GM15510 (cell line): Measurements from ENCODE around the gene CLEC3A.

Source experiments
- POLR2A ChIP-seq: IDR thresholded peaks from 3 replicates; pipeline ENCODE4 v1.6.1; 2011; ENCODE audit warnings: borderline replicate concordance; ENCODE audit not compliant: insufficient read length; ENCODE audit errors: extremely low read depth

CLEC3A gene, protein sequence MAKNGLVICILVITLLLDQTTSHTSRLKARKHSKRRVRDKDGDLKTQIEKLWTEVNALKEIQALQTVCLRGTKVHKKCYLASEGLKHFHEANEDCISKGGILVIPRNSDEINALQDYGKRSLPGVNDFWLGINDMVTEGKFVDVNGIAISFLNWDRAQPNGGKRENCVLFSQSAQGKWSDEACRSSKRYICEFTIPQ

DNA sequence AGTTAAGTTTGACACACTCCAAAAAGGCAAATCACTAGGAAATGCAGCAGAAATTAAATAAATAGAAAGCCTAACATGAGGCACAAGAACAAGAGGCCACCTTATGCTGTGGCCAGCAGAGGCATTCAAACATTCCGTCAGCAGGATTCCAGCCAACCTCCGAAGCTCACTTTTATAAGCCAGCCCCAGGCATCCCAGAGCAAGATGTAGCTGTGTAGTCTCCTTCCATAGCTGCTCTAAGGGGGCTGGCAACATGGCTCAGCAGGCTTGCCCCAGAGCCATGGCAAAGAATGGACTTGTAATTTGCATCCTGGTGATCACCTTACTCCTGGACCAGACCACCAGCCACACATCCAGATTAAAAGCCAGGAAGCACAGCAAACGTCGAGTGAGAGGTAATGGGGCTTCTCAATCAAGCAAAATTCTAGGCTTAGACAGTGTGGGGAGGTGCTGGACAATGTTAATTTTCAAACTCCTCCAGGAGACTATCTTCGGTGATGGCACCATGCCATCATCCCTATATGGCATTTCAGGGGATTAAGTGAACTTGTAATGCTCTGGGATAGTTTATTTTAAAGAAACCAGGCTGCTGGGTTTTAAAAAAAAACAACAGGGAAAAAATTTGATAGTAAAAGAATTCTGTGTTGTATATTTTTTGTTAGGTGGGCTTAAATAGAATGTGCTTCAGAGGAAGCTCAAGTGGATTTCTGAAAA is at the start of gene CLEC3A:
TSS of gene CLEC3A (plus strand) at position 202 of the 714 bp plus-strand sequence. CDS start at position 281, 79 bp downstream.
- no peak for TF ChIP-seq POLR2A

DNA sequence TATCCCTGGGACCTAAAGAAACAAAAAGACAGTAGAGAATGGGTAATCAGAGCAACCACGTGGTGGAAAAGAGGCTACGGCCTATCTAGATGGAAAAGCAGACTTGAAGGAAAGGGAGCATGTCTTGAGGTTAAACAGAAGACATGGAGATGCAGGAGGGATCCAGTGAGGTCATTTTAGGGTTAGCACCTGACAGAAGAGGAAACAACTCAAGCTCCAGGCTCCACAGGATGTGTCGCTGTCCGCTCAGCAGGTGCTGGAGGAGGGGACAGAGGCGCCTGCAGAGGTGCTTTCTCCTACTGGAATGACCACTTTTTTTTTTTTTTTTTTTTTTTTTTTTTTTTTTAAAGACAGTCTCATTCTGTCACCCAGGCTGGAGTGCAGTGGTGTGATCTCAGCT is 47.5 kb upstream of the CLEC3A start:
- no peak for TF ChIP-seq POLR2A

DNA sequence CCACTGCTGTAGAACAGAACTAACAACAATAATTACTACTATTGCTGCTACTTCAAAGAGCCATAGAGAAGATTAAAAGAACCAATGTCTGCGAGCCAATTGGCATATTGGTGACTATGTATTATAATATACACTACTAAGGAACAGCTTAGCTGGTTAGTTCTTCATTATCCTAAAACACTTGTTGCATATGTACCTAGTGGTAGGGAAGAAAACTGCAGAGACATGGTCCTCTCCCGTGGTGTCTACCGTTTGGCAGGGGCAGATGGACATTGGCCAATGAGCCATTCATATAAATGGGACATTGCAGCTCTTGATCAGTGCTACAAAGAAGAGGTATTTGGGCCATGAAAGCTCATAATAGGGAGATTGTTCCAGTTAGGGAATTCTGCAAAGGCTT is 46.4 kb upstream of the CLEC3A start:
- TF ChIP-seq POLR2A: no peak

DNA sequence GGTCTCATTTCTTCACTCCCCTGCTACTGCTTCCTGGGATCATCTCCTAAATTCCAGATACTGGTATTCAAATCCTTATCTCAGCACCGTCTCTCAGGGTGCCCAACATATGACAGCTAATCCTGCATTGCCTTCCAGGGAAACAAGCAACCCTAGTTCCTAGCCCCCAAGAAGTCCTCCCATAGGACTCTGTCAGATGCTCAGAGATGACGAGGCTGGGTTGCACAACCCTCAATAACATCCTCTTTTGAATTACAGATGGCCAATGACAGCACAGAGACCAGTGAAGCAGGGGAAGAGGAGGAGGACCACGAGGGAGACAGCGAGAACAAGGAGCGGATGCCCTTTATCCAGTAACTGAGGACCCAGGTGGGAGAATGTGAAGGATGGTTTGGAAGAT is 45.0 kb upstream of the CLEC3A start:
- TF ChIP-seq POLR2A: no peak

DNA sequence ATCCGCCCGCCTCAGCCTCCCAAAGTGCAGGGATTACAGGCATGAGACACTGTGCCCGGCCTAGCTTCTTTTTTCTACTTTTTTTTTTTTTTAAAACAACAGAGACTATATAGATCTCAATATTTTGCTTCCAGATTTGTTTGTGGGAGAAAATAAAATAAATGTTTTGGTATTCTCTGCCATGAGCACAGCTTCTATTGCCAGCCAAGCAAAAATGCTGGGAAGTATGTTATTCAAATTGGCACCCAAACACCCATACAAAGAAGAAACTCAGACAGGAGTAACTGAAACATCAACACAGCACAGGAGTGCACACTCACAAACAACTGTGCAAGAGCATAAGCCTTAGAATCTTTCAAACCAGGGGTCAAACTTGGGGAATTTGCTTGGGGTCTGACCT is 37.2 kb upstream of the CLEC3A start:
- TF ChIP-seq POLR2A: no peak

DNA sequence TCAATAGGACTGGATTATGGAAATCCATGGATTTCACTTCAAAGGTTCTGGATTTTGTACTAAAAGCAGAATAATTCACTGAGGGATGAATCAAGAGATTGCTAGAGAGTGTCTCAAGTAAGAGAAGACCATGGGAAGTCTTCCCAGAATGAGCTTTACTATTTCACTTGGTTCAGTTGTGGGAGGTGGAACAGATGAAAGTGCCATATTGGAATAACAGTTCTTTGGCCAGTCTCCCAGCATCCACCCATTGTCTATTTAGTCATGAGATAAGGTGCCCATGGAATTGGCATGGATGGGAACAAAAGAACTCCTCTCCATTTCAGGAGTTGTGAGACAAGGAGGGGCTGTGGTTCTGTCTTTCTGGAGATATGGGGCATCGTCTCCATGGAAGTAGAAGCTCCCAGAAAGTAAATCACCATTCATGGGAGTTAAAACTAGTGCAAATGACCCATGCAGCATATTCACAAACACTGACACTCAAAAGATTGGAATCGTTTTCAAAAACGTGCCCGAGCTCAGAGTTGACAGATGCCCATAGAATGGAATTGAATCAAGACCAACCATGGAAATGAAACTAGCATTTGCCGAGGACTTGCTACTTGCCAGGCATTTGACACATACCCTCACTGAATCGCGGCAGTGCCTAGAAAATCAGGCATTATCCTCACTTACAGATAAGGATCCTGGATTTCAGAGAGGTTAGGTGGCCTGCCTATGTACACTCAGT is 36.2 kb upstream of the CLEC3A start:
- no peak for TF ChIP-seq POLR2A

DNA sequence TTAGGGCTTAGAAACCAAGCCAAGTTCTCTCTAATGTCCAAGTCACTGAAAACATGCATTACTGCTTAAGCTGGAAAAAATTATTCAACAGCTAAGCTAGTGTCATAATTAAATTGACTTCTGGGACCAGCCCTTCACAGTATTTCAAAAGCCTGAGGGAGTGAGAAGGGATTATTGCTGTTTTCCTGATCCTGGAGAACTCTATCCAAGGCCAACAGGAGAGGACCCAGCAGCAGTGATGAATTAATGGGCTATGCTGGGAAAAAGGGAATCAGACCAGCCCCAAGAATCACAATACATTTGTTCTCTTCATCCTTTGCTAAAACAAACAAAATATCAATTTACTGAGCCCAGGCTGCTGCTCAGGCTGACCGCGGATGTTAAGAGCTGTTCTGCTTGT is 34.5 kb upstream of the CLEC3A start:
- no peak for TF ChIP-seq POLR2A

DNA sequence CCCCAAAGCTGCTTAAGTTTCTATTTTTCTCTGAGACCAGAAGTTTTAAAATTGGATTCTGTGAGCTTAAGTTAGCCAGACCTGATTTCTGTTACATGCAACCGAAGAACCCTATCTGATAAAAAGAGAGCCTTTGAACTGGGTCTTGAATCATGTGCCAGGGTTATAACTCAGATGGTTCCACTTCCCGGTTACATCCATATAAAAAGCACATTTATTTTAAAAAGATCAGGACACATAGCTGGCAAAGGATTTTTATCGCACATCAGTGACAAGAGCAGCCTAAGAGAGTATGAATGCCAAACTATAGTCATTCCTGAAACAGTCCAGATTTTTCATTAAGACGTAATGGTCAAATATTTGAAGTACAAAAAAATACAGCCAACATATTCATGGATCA is 32.5 kb upstream of the CLEC3A start:
- no peak for TF ChIP-seq POLR2A

DNA sequence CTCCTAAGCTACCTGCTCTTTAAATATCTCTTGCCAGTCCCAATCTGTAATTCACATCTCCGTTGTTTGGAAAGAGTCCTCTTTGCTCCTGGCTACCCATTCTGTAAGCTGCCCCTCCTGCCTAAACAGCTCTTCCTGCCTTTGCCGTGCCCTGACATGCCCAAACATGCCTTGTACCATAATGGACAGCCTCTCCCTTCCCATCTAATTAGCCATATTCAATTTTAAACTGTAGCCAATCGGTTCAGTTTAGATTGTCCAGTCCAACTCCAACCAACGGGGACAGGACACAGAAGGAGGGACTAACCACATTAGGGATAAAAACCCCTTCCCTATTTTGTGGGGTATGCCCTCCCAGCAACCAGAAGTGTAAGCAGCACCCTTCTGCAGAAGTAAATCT is 30.6 kb upstream of the CLEC3A start:
- no peak for TF ChIP-seq POLR2A

DNA sequence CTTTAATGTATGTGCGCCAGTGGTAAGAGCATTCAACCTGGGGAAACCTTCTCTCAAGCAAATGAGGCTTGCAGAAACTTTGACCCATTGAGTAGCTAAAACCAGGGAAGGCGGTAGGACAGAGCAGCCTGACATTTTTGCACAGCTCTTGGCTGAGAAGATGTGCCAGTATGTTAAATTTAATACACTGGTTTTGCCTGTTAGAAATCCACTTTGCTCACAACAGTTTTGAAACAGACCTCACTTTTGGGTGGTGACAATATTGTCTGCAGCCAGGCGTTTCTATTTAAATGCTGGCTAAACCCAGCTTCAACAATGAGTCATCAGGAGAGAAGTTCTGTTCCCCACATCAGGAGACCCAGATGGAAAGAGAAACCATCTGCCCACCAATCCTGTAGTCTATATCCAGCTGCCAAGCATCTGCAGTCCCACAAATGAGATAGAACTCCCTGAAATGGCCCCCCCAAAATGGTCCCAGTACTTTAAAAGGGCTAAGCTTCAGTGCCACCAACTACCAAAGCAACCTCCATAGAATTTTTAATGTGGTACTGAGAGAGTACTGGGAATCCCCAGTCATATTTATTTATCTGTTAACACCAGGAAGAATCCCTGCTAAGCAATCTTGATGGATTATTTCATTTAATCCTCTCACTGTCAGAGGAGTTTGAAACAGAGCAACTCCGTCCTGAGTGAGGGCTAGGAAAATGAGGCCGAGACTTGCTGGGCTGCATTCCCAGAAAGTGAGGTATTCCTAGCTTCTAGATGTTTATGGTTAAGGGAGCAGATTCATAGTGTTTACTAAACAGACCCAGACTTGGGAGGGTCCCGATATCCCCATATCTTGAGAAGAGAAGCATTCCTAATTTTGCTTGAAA is 29.0 kb upstream of the CLEC3A start:
- no peak for TF ChIP-seq POLR2A

DNA sequence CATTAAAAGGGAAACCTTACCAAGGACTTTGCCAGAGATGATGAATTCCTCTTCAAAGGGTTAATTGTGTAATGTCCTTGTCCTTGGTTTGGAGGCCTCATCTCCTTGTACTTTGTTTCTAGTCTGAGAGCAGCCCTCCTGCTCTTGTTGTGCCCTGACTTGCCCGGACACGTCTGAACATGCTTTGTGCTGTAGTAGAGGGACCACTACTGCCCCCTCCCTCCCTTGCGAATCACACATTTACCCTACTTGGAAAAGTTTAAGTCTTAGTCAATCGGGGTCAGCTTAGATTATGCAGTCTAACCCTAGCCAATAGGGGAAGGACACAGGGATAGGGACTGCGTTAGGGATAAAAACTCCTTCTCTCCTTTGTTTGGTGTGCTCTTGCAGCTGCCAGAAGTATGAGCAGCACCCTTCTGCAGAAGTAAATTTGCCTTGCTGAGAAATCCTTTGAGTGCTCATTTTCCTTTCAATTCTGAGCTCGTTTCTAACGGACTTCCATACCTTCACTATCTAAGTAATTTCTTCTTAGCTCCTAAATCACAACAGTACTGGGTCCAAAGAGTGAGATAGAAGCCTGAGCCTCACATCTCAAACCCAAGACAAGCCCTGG is 26.4 kb upstream of the CLEC3A start:
- TF ChIP-seq POLR2A: no peak

DNA sequence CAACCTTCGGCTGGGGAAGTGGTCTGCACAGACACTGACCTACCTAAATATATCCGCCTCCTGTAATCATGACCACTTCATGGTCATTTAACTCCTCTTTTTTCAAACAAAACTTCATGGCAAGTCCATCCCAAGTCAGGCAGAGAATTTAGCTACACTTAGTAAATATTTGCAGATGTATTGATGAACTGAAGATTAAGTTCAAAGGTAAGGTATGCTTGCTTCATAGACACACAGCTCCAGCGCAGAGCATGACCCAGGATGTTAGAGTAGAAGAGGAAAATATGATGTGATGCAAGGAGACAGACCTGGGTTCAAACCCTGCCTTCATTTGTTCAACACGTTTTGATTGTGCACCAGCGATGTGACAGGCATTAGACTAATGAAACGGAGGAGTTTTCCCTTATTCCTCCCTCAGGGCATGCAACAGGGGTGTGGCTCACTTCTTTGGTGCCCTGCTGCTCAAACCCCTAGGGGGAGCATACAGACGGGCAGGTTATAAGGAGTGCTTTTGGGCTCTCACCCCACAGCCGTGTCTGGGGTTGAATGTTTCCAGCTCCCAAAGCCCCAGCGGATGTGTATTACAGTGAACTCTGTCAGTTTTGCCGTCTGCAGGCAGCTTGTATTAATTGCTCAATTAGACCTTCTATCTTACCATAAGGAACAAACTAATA is 23.9 kb upstream of the CLEC3A start:
- TF ChIP-seq POLR2A: no peak

DNA sequence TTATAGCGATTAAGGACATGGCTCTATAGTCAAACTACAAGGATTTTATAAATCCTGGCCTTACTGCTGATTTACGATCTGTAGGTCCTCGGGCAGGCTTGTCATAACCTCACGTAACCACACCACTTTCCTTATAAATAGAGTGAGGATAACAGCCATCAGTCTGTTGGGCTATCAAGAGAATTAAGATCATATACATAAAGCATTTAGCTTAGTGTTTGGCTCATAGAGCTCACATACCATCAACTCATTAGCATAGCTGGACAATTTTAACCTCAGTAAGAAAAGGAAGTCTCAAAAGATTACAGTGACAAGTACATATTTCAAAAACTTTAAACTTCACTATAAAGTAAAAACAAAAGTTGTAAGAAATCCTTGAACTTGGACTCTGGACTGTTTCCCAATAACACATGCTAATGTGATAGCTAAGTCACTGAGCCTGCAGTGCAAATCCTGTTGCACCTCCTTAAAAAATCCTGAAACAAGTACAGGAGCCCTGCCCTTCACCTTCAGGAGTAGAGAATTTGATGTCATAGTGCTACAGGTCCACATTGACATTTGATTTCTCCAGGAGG is 20.8 kb upstream of the CLEC3A start:
- no peak for TF ChIP-seq POLR2A
